GM13976 (cell line): ENCODE results near the gene TEX26.

Source experiments
- DNase-seq: peaks from one replicate; pipeline ENCODE4 v3.0.0; 2012; ENCODE audit warnings: low spot score
- CTCF ChIP-seq: IDR thresholded peaks from 2 replicates; pipeline ENCODE4 v1.5.1; 2012; ENCODE audit warnings: borderline replicate concordance, mild to moderate bottlenecking; ENCODE audit not compliant: insufficient read depth; ENCODE audit errors: extremely low read depth, missing control alignments, control extremely low read depth
- in situ Hi-C: fragments of 300-500 bp; cut with MboI; formaldehyde crosslinking; loops from one replicate; pipeline ENCODE4 v1.12.0; 2022; ENCODE audit warnings: low sequenced_read_pairs, mixed read lengths, inconsistent platforms; ENCODE audit not compliant: unreplicated experiment

The TEX26 gene

GRCh38 chr13:30906411-30907051 is 25.9 kb upstream of the TEX26 start:
- in situ Hi-C loops = no loop called here
- TF ChIP-seq CTCF = no peak
- DNase-seq = no peak

- DNase-seq = no peak
- in situ Hi-C loops = no loop called here
- no peak for TF ChIP-seq CTCF
Measured at GRCh38 chr13:30907121-30907861, 25.2 kb upstream of the TEX26 start.

GRCh38 chr13:30908416-30908980 is 24.0 kb upstream of the TEX26 start:
- DNase-seq = no peak
- in situ Hi-C loops = no loop called here
- TF ChIP-seq CTCF = no peak

- no peak for TF ChIP-seq CTCF
- in situ Hi-C loops = no loop called here
- no peak for DNase-seq
Measured at GRCh38 chr13:30910676-30911075, 21.8 kb upstream of the TEX26 start.

GRCh38 chr13:30915691-30916541 is 16.5 kb upstream of the TEX26 start:
- in situ Hi-C loops = no loop called here
- no peak for TF ChIP-seq CTCF
- no peak for DNase-seq

GRCh38 chr13:30916991-30917390 is 15.5 kb upstream of the TEX26 start:
- no peak for TF ChIP-seq CTCF
- in situ Hi-C loops = no loop called here
- no peak for DNase-seq
